Activated naive CD4-positive, alpha-beta T cell treated with anti-CD3 and anti-CD28 coated beads for 36 hours (primary cell): Measurements from ENCODE around the gene HNRNPLL. TPM values are rescaled to one million over a fixed set of nuclear protein-coding genes. Genes with fewer than 3 reads are reported as not detected.

Experiments
- CTCF ChIA-PET: fragments of 350-600 bp; sonication (Branson Sonifier 250); formaldehyde crosslinking; loops from one replicate; lab custom pipeline; 2021; ENCODE audit warnings: antibody characterized with exemption; lab: Charles Lee
- DNase-seq: peaks from one replicate; pipeline ENCODE4 v3.0.0-alpha.2; 2020
- H3K27ac Mint-ChIP-seq: one replicate; pipeline ENCODE4 v1.8.0; 2021; ENCODE audit warnings: mild to moderate bottlenecking, mixed read lengths
- H3K27me3 Mint-ChIP-seq: one replicate; pipeline ENCODE4 v1.8.0; 2021; ENCODE audit warnings: low read depth, mixed read lengths
- H3K36me3 Mint-ChIP-seq: one replicate; pipeline ENCODE4 v1.8.0; 2021; ENCODE audit warnings: low read depth, mixed read lengths
- H3K4me1 Mint-ChIP-seq: one replicate; pipeline ENCODE4 v1.8.0; 2021; ENCODE audit warnings: low read depth, mixed read lengths
- H3K4me3 Mint-ChIP-seq: one replicate; pipeline ENCODE4 v1.8.0; 2021; ENCODE audit warnings: mild to moderate bottlenecking, moderate library complexity, mixed read lengths
- H3K9me3 Mint-ChIP-seq: one replicate; pipeline ENCODE4 v1.8.0; 2021; ENCODE audit warnings: mixed read lengths
- intact Hi-C: fragments of 100-400 bp; cut with micrococcal nuclease; formaldehyde crosslinking; loops from one replicate; pipeline ENCODE4 v1.15.1; 2023
- total RNA-seq, 2 experiments: library from RNA; stranded (reverse); gene quantifications; one replicate each; pipeline ENCODE4 v1.2.3, GENCODE V29; 2021

HNRNPLL gene
- total RNA-seq, 2 experiments from 2014 or later, result 54.4 to 57.3 TPM

GRCh38 chr2:38521835-38522234 lies 80.9 kb downstream of the HNRNPLL start:
- intact Hi-C loops, result no loop called here
- H3K9me3 Mint-ChIP-seq, result no peaks in the 10 kb centered on the region
- no peaks in the 10 kb centered on the region for H3K4me1 Mint-ChIP-seq
- CTCF ChIA-PET, result interaction anchor here (1.1 to 1.9 kb wide), 3 partner anchors 12 to 14 kb away, joined by 3 to 4 read pairs (median 4); no protein-coding TSS in a partner anchor
- no peak overlapping the region for H3K4me3 Mint-ChIP-seq
- no peaks in the 10 kb centered on the region for H3K36me3 Mint-ChIP-seq
- H3K27ac Mint-ChIP-seq, result no peak overlapping the region
- DNase-seq, result no peak
- peaks cover 4% of the 10 kb centered on the region for H3K27me3 Mint-ChIP-seq

- no peaks in the 10 kb centered on the region for H3K36me3 Mint-ChIP-seq
- CTCF ChIA-PET, result interaction anchor here (0.6 kb wide), 1 partner anchor 9 kb away, joined by 3 read pairs; no protein-coding TSS in a partner anchor
- no peaks in the 10 kb centered on the region for H3K27me3 Mint-ChIP-seq
These were observed 85.4 kb downstream of the HNRNPLL start for GRCh38 chr2:38517284-38517683.

GRCh38 chr2:38516526-38516925 lies 86.2 kb downstream of the HNRNPLL start:
- CTCF ChIA-PET, result no interaction called here
- Mint-ChIP-seq H3K9me3 (no peaks in the 10 kb centered on the region), H3K4me3 (no peak overlapping the region), H3K27me3 (no peaks in the 10 kb centered on the region), H3K4me1 (no peaks in the 10 kb centered on the region), H3K36me3 (no peaks in the 10 kb centered on the region), H3K27ac (no peak overlapping the region)
- DNase-seq, result no peak
- intact Hi-C loops, result no loop called here

More at GRCh38 chr2:38517284-38517683, 85.4 kb downstream of the HNRNPLL start:
- Mint-ChIP-seq H3K4me1 (no peaks in the 10 kb centered on the region), H3K4me3 (no peak overlapping the region), H3K9me3 (no peaks in the 10 kb centered on the region), H3K27ac (no peak overlapping the region)
- DNase-seq, result no peak
- intact Hi-C loops, result no loop called here

- Mint-ChIP-seq H3K4me1 (no peaks in the 10 kb centered on the region), H3K27ac (no peak overlapping the region), H3K9me3 (no peaks in the 10 kb centered on the region), H3K4me3 (no peak overlapping the region), H3K36me3 (no peaks in the 10 kb centered on the region), H3K27me3 (no peaks in the 10 kb centered on the region)
- no peak for DNase-seq
- intact Hi-C loops, result no loop called here
- CTCF ChIA-PET, result no interaction called here
These were observed 86.6 kb downstream of the HNRNPLL start for GRCh38 chr2:38516122-38516521.

GRCh38 chr2:38515155-38516074 lies 87.3 kb downstream of the HNRNPLL start:
- DNase-seq, result no peak
- Mint-ChIP-seq H3K4me3 (no peak overlapping the region), H3K27me3 (no peaks in the 10 kb centered on the region), H3K27ac (no peak overlapping the region), H3K9me3 (no peaks in the 10 kb centered on the region), H3K4me1 (no peaks in the 10 kb centered on the region), H3K36me3 (no peaks in the 10 kb centered on the region)
- CTCF ChIA-PET, result no interaction called here
- intact Hi-C loops, result no loop called here

- CTCF ChIA-PET, result no interaction called here
- Mint-ChIP-seq H3K9me3 (no peaks in the 10 kb centered on the region), H3K27ac (no peak overlapping the region), H3K4me3 (no peak overlapping the region), H3K27me3 (no peaks in the 10 kb centered on the region), H3K36me3 (no peaks in the 10 kb centered on the region), H3K4me1 (no peaks in the 10 kb centered on the region)
- intact Hi-C loops, result no loop called here
- DNase-seq, result no peak
These were observed 88.0 kb downstream of the HNRNPLL start for GRCh38 chr2:38514603-38515154.

GRCh38 chr2:38512211-38512610 lies 90.5 kb downstream of the HNRNPLL start:
- Mint-ChIP-seq H3K27ac (no peak overlapping the region), H3K27me3 (no peaks in the 10 kb centered on the region), H3K9me3 (no peaks in the 10 kb centered on the region), H3K4me3 (no peak overlapping the region), H3K4me1 (no peaks in the 10 kb centered on the region), H3K36me3 (no peaks in the 10 kb centered on the region)
- intact Hi-C loops, result no loop called here
- CTCF ChIA-PET, result interaction anchor here (2.0 kb wide), 1 partner anchor 197 kb away, joined by 10 read pairs; no protein-coding TSS in a partner anchor
- DNase-seq, result no peak

Other genes with a start within 250 kb of the HNRNPLL start
- 10 to 100 TPM; 54.6 to 55.9 TPM for gene ATL2, start 225.7 kb downstream of the HNRNPLL start, total RNA-seq
- gene GALM, start 63.2 kb upstream of the HNRNPLL start, total RNA-seq, result 10 to 100 TPM; 31.3 to 31.9 TPM
- gene SRSF7, start 148.4 kb upstream of the HNRNPLL start, total RNA-seq, result 100 to 1,000 TPM; 212 to 217 TPM
- gene GEMIN6, start 175.3 kb upstream of the HNRNPLL start, total RNA-seq, result 10 to 100 TPM; 23.7 to 24.5 TPM